K562 (cell line): ENCODE data around the gene BCR. TPM values are rescaled to one million over a fixed set of nuclear protein-coding genes. Genes with fewer than 3 reads are reported as not detected.

Source experiments
- ATAC-seq: fragments of 200-7000 bp; cut with Tn5 transposase; 3 replicates; pipeline ENCODE4 v1.9.1; 2020; ENCODE audit warnings: moderate library complexity
- BruUV-seq: library from RNA; stranded (reverse); fragments of 400-500 nt; replicated peaks from 2 replicates; lab custom pipeline; 2021; lab: Mats Ljungman, UMichigan
- CTCF ChIA-PET: fragments of 300-600 bp; formaldehyde crosslinking; extraction: SDS; loops from one replicate; lab custom pipeline; 2021; ENCODE audit warnings: low intra/inter-chr PET ratio; lab: Yijun Ruan, JAX
- POLR2A ChIA-PET: fragments of 300-600, 350-650 bp; sonication (Branson Sonifier 250); formaldehyde crosslinking; extraction: SDS; loops from one replicate; lab custom pipeline; 2021; ENCODE audit warnings: antibody characterized with exemption, inconsistent platforms; lab: Yijun Ruan, JAX
- DNase-seq, 4 experiments: peaks; one replicate each; pipeline versions ENCODE4 v3.0.0 to v3.0.0-alpha.2; 2011 to 2018; ENCODE audit warnings: low spot score in 3 of 4, mixed read lengths in 3 of 4; ENCODE audit errors: extremely low read depth in 1 of 4
- FAIRE-seq: peaks from 2 replicates; lab custom pipeline; 2011; peaks lifted over from hg19 to GRCh38; lab: Jason Lieb, UNC
- H2AFZ ChIP-seq: 2 replicates; pipeline ENCODE4 v1.6.0; 2011; ENCODE audit warnings: low read depth, low read length, control low read depth, inconsistent platforms
- H3K27ac ChIP-seq: fragments of 200-600 bp; 3 replicates; pipeline ENCODE4 v1.8.0; 2011; ENCODE audit warnings: low read depth, mild to moderate bottlenecking, control low read depth, inconsistent platforms, low read length, moderate library complexity, mixed read lengths; ENCODE audit errors: extremely low read depth
- H3K27me3 ChIP-seq, 2 experiments: fragments of 300-600 bp in 1 of 2; 2 replicates in 1 of 2; 3 replicates in 1 of 2; pipeline versions ENCODE4 v1.6.0 to v1.8.0; 2011; ENCODE audit warnings: inconsistent platforms in 2 of 2, low read length in 2 of 2, mild to moderate bottlenecking in 1 of 2, mixed read lengths in 1 of 2, moderate library complexity in 1 of 2; ENCODE audit not compliant: control insufficient read depth in 2 of 2, insufficient read depth in 2 of 2
- H3K36me3 ChIP-seq: fragments of 300-600 bp; 3 replicates; pipeline ENCODE4 v1.8.0; 2011; ENCODE audit warnings: mild to moderate bottlenecking, low read length, inconsistent platforms; ENCODE audit not compliant: control insufficient read depth, insufficient read depth
- H3K4me1 ChIP-seq, 2 experiments: fragments of 200-600 bp in 1 of 2; replicated peaks in 1 of 2; 2 replicates in 1 of 2; 3 replicates in 1 of 2; pipeline versions ENCODE4 v1.5.1 to v1.8.0; 2011; ENCODE audit warnings: inconsistent platforms in 2 of 2, low read length in 2 of 2, mild to moderate bottlenecking in 1 of 2, mixed read lengths in 1 of 2, moderate library complexity in 1 of 2; ENCODE audit not compliant: control insufficient read depth in 2 of 2, insufficient read depth in 2 of 2
- H3K4me2 ChIP-seq: 2 replicates; pipeline ENCODE4 v1.6.1; 2011; ENCODE audit warnings: low read length, control low read depth, inconsistent platforms, mixed read lengths; ENCODE audit not compliant: insufficient read depth
- H3K4me3 ChIP-seq: fragments of 200-600 bp; sonication (generic), shearing (Covaris generic); 2 replicates; pipeline ENCODE4 v1.5.1; 2016; ENCODE audit warnings: control low read depth, inconsistent platforms
- H3K79me2 ChIP-seq: fragments of 200-600 bp; 3 replicates; pipeline ENCODE4 v1.8.0; 2011; ENCODE audit warnings: low read length, inconsistent platforms; ENCODE audit not compliant: control insufficient read depth, insufficient read depth
- H3K9ac ChIP-seq, 2 experiments: 2 replicates each; pipeline versions ENCODE4 v1.6.0 to v1.6.1; 2011; ENCODE audit warnings: low read depth in 2 of 2, low read length in 2 of 2, control low read depth in 1 of 2, inconsistent platforms in 1 of 2, mild to moderate bottlenecking in 1 of 2, mixed read lengths in 1 of 2; ENCODE audit not compliant: insufficient read depth in 1 of 2
- H3K9me1 ChIP-seq: one replicate; pipeline ENCODE4 v1.6.0; 2011; ENCODE audit warnings: inconsistent platforms, mild to moderate bottlenecking, low read length, moderate library complexity; ENCODE audit not compliant: control insufficient read depth, insufficient read depth
- H3K9me3 ChIP-seq: replicated peaks from 2 replicates; pipeline ENCODE4 v1.5.1; 2011; ENCODE audit warnings: low read depth, low read length, inconsistent platforms; ENCODE audit not compliant: control insufficient read depth, insufficient read depth
- H4K20me1 ChIP-seq: replicated peaks from 2 replicates; pipeline ENCODE4 v1.6.1; 2011; ENCODE audit warnings: low read length, inconsistent platforms, mixed read lengths; ENCODE audit not compliant: control insufficient read depth, insufficient read depth
- ARID2 ChIP-seq: fragments of 450-650 bp; IDR thresholded peaks from 2 replicates; pipeline ENCODE4 v1.6.1; 2017; ENCODE audit warnings: antibody characterized with exemption, mild to moderate bottlenecking
- ATF7 ChIP-seq: fragments of 450-650 bp; IDR thresholded peaks from 2 replicates; pipeline ENCODE4 v1.7.1; 2014; ENCODE audit warnings: mild to moderate bottlenecking, moderate library complexity
- LCOR ChIP-seq: sonication (generic); formaldehyde crosslinking; IDR thresholded peaks from 2 replicates; pipeline ENCODE4 v1.8.0; 2022; ENCODE audit warnings: mild to moderate bottlenecking, missing genetic modification reagents
- MIER1 ChIP-seq: fragments of 450-650 bp; IDR thresholded peaks from 2 replicates; pipeline ENCODE4 v1.6.1; 2016; ENCODE audit warnings: antibody characterized with exemption, mild to moderate bottlenecking, low read depth
- NCOA4 ChIP-seq: fragments of 450-650 bp; IDR thresholded peaks from 2 replicates; pipeline ENCODE4 v1.6.1; 2018; ENCODE audit warnings: mild to moderate bottlenecking; ENCODE audit not compliant: partially characterized antibody
- NRF1 ChIP-seq, 2 experiments: fragments of 450-650 bp; IDR thresholded peaks in 1 of 2; conservative IDR thresholded peaks in 1 of 2; 2 replicates each; pipeline ENCODE4 v1.6.1; 2014; ENCODE audit warnings: mild to moderate bottlenecking in 2 of 2
- RBFOX2 ChIP-seq: fragments of 200-400 bp; formaldehyde crosslinking; IDR thresholded peaks from 2 replicates; pipeline ENCODE4 v1.6.1; 2017; ENCODE audit warnings: low read depth, mild to moderate bottlenecking, low read length, moderate library complexity
- SMC3 ChIP-seq: conservative IDR thresholded peaks from 2 replicates; pipeline ENCODE4 v1.6.1; 2011; ENCODE audit warnings: low read depth, low read length, improper control_type of control experiment; ENCODE audit not compliant: insufficient read depth
- TAF7 ChIP-seq: fragments of 450-650 bp; IDR thresholded peaks from 2 replicates; pipeline ENCODE4 v1.6.1; 2016; ENCODE audit warnings: missing genetic modification characterization, missing compliant biosample characterization
- ZNF316 ChIP-seq: fragments of 450-650 bp; IDR thresholded peaks from 2 replicates; pipeline ENCODE4 v1.6.1; 2016
- WGBS: fragments of 100-300 bp; shearing (Covaris generic); methylation state at CpG from one replicate; pipeline ENCODE4 v1.1.6; 2016; ENCODE audit warnings: low coverage, mixed read lengths; ENCODE audit not compliant: insufficient coverage; ENCODE audit errors: missing lambda C conversion rate; 5-methylcytosine and 5-hydroxymethylcytosine counted together
- in situ Hi-C: fragments of 300-500 bp; cut with MboI; formaldehyde crosslinking; loops from 4 replicates; pipeline ENCODE4 v1.15.0; 2018; ENCODE audit warnings: inconsistent platforms, mixed read lengths
- intact Hi-C: fragments of 100-400 bp; cut with micrococcal nuclease; formaldehyde crosslinking; loops from 2 replicates; pipeline ENCODE4 v1.14.2; 2022
- polyA plus RNA-seq, 8 experiments: library from polyadenylated mRNA; depleted of rRNA in 4 of 8; stranded (reverse) in 5 of 8; unstranded in 3 of 8; fragments of >200 nt; fragmentation: Nextera tagmentation in 2 of 8; fragmentation: Illumina TruSeq in 1 of 8; extraction: Ambion mirVana in 2 of 8; extraction: Trizol in 1 of 8; gene quantifications; 2 replicates each; pipeline versions ENCODE4 v1.2.1 to v1.2.3, GENCODE V29; 2011 to 2014; ENCODE audit warnings: inconsistent platforms in 1 of 8, missing spikeins in 1 of 8
- total RNA-seq, 7 experiments: library from RNA; depleted of rRNA in 6 of 7; stranded (reverse); fragments of >200 nt in 6 of 7; fragmentation: Illumina TruSeq in 2 of 7; extraction: Trizol in 2 of 7; gene quantifications; 2 replicates each; pipeline versions ENCODE4 v1.2.1 to v1.2.3, GENCODE V29; 2011 to 2021; ENCODE audit warnings: low replicate concordance in 1 of 7
- TF ChIP-seq, protein P1 (sequence below): fragments of 450-650 bp; conservative IDR thresholded peaks from 2 replicates; pipeline ENCODE4 v1.6.1; 2016; ENCODE audit warnings: missing genetic modification characterization, low read depth, mild to moderate bottlenecking, missing compliant biosample characterization, moderate library complexity
- TF ChIP-seq, protein P2 (sequence below), 3 experiments: fragments of 200-800 bp in 1 of 3; sonication (Bioruptor generic) in 1 of 3; sonication (generic) in 1 of 3; formaldehyde crosslinking in 1 of 3; IDR thresholded peaks; 2 replicates each; pipeline versions ENCODE4 v1.6.1 to v1.8.0; 2016 to 2022; ENCODE audit warnings: mild to moderate bottlenecking in 2 of 3, missing compliant biosample characterization in 2 of 3, missing genetic modification characterization in 2 of 3, missing genetic modification reagents in 1 of 3
- TF ChIP-seq, protein P3 (sequence below): fragments of 250-450 bp; sonication (Bioruptor Pico); IDR thresholded peaks from 2 replicates; pipeline ENCODE4 v1.8.0; 2022; ENCODE audit warnings: moderate library complexity, mild to moderate bottlenecking, inconsistent platforms
- TF ChIP-seq, protein P4 (sequence below): IDR thresholded peaks from 2 replicates; pipeline ENCODE4 v1.6.1; 2012; ENCODE audit warnings: low read depth, low read length, improper control_type of control experiment, borderline replicate concordance
- TF ChIP-seq, protein P5 (sequence below), 2 experiments: fragments of 450-650 bp in 1 of 2; sonication (generic) in 1 of 2; formaldehyde crosslinking in 1 of 2; IDR thresholded peaks in 1 of 2; conservative IDR thresholded peaks in 1 of 2; 2 replicates each; pipeline versions ENCODE4 v1.6.1 to v1.8.1; 2016 to 2023; ENCODE audit warnings: mild to moderate bottlenecking in 2 of 2, moderate library complexity in 2 of 2, inconsistent platforms in 1 of 2, missing genetic modification reagents in 1 of 2

Gene BCR
- total and polyA plus RNA-seq, 9 of the 15 experiments (the other 6 are each of a cell fraction or from before 2014, with no cell fraction given): 0.41 to 150 (median 45.6) TPM

DNA sequence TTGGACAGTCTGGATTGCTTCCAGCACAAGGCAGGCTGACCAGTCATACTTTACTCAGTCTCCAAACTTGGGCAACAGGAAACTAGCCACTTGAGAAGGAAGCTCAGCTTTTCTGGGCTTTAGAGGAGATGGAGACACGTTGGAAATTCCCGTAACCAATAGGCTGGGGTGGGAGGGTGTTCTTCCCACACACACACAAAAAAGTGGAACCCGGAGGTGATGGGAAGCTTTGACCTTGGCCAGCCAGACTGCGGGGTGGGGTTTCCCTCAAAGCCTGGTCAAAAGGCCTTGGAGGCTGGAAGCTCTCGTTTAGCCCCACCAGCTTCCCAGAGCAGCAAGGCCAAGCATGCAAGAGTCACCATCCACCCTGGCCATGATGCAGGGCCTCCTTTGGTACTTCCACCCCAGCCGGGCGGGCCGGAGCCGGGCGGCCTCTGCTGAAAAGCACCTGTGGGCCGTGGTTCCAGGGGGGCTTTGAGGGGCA lies 126.2 kb downstream of the BCR start:
- Histone ChIP-seq H3K9me3 (no peaks in the 10 kb centered on the region), H3K4me2 (no peak overlapping the region), H4K20me1 (no peaks in the 10 kb centered on the region), H2AFZ (no peak overlapping the region), H3K27ac (no peak overlapping the region), H3K4me1 (peaks cover 0 to 5% of the 10 kb centered on the region in 2 experiments; a peak in 2 of 5 replicates), H3K9ac (no peak overlapping the region), H3K4me3 (no peak overlapping the region), H3K27me3 (no peaks in the 10 kb centered on the region), H3K79me2 (no peaks in the 10 kb centered on the region), H3K36me3 (no peaks in the 10 kb centered on the region), H3K9me1 (peaks cover 3% of the 10 kb centered on the region)
- FAIRE-seq: no peak
- no peak for ATAC-seq
- no TSS peak for BruUV-seq
- no peak for DNase-seq
- intact Hi-C loops: no loop called here
- ChIA-PET POLR2A (interaction anchor here (0.6 kb wide), 2 partner anchors 113 to 333 kb away, joined by 3 read pairs; no protein-coding TSS in a partner anchor), CTCF (no interaction called here)
- 78% methylated on average over 5 of the region's 11 CpGs for WGBS
- in situ Hi-C loops: loop anchor here (10.0 to 25.0 kb wide), 2 partner anchors 78 to 556 kb away; partner anchors contain the start of gene SLC2A11
- no peak for TF ChIP-seq MIER1
- no peak for TF ChIP-seq TAF7 (tag)
- no peak for TF ChIP-seq ZNF316
- TF ChIP-seq, protein P1, sequence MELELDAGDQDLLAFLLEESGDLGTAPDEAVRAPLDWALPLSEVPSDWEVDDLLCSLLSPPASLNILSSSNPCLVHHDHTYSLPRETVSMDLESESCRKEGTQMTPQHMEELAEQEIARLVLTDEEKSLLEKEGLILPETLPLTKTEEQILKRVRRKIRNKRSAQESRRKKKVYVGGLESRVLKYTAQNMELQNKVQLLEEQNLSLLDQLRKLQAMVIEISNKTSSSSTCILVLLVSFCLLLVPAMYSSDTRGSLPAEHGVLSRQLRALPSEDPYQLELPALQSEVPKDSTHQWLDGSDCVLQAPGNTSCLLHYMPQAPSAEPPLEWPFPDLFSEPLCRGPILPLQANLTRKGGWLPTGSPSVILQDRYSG (tag): no peak
- no peak for TF ChIP-seq ARID2
- no peak for TF ChIP-seq NCOA4
- TF ChIP-seq, protein P2, sequence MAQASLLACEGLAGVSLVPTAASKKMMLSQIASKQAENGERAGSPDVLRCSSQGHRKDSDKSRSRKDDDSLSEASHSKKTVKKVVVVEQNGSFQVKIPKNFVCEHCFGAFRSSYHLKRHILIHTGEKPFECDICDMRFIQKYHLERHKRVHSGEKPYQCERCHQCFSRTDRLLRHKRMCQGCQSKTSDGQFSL (CRISPR knock-in tag; IDR thresholded peaks at IDR 0.05): no peak
- TF ChIP-seq, protein P2 (tag; IDR thresholded peaks at IDR 0.05): no peak
- TF ChIP-seq, protein P3, sequence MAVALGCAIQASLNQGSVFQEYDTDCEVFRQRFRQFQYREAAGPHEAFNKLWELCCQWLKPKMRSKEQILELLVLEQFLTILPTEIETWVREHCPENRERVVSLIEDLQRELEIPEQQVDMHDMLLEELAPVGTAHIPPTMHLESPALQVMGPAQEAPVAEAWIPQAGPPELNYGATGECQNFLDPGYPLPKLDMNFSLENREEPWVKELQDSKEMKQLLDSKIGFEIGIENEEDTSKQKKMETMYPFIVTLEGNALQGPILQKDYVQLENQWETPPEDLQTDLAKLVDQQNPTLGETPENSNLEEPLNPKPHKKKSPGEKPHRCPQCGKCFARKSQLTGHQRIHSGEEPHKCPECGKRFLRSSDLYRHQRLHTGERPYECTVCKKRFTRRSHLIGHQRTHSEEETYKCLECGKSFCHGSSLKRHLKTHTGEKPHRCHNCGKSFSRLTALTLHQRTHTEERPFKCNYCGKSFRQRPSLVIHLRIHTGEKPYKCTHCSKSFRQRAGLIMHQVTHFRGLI (CRISPR knock-in tag): no peak
- TF ChIP-seq, protein P4, sequence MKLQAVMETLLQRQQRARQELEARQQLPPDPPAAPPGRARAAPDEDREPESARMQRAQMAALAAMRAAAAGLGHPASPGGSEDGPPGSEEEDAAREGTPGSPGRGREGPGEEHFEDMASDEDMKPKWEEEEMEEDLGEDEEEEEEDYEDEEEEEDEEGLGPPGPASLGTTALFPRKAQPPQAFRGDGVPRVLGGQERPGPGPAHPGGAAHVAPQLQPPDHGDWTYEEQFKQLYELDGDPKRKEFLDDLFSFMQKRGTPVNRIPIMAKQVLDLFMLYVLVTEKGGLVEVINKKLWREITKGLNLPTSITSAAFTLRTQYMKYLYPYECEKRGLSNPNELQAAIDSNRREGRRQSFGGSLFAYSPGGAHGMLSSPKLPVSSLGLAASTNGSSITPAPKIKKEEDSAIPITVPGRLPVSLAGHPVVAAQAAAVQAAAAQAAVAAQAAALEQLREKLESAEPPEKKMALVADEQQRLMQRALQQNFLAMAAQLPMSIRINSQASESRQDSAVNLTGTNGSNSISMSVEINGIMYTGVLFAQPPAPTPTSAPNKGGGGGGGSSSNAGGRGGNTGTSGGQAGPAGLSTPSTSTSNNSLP: no peak
- TF ChIP-seq LCOR (CRISPR knock-in tag): no peak
- no peak for TF ChIP-seq ATF7
- TF ChIP-seq SMC3: no peak
- no peak for TF ChIP-seq NRF1 (conservative IDR thresholded peaks at IDR 0.05 in 1 of 2, IDR thresholded peaks at IDR 0.05 in 1 of 2)
- TF ChIP-seq, protein P5, sequence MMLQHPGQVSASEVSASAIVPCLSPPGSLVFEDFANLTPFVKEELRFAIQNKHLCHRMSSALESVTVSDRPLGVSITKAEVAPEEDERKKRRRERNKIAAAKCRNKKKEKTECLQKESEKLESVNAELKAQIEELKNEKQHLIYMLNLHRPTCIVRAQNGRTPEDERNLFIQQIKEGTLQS (IDR thresholded peaks at IDR 0.05): no peak
- TF ChIP-seq, protein P5 (CRISPR knock-in tag; conservative IDR thresholded peaks at IDR 0.05): no peak
- no peak for TF ChIP-seq RBFOX2
